Astrocyte (in vitro differentiated cells and primary cell): ENCODE data around the gene BANP.

Experiments
- EZH2 ChIP-seq: IDR thresholded peaks from 2 replicates; pipeline ENCODE4 v1.6.1; 2012; ENCODE audit warnings: mild to moderate bottlenecking, low read length, inconsistent platforms; ENCODE audit not compliant: insufficient read depth
- TF ChIP-seq, protein P1 (sequence below): IDR thresholded peaks from 2 replicates; pipeline ENCODE4 v1.5.1; 2011; ENCODE audit warnings: low read depth, mild to moderate bottlenecking, inconsistent platforms, low read length, moderate library complexity; ENCODE audit not compliant: insufficient read depth

- TF ChIP-seq, protein P1, sequence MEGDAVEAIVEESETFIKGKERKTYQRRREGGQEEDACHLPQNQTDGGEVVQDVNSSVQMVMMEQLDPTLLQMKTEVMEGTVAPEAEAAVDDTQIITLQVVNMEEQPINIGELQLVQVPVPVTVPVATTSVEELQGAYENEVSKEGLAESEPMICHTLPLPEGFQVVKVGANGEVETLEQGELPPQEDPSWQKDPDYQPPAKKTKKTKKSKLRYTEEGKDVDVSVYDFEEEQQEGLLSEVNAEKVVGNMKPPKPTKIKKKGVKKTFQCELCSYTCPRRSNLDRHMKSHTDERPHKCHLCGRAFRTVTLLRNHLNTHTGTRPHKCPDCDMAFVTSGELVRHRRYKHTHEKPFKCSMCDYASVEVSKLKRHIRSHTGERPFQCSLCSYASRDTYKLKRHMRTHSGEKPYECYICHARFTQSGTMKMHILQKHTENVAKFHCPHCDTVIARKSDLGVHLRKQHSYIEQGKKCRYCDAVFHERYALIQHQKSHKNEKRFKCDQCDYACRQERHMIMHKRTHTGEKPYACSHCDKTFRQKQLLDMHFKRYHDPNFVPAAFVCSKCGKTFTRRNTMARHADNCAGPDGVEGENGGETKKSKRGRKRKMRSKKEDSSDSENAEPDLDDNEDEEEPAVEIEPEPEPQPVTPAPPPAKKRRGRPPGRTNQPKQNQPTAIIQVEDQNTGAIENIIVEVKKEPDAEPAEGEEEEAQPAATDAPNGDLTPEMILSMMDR: no peak
- TF ChIP-seq EZH2: no peak
Measured at GRCh38 chr16:87982581-87983041, 31.4 kb downstream of the BANP start.
